ENCODE measurements around the gene CA14. TPM values are rescaled to one million over a fixed set of nuclear protein-coding genes. Genes with fewer than 3 reads are reported as not detected.
A peak's percentile ranks its signal among the peaks of the same experiment; 100 is the strongest.

The CA14 gene
- total and polyA plus RNA-seq, 2 experiments from 2014 or later = 41.3 to 47.4 TPM

DNA sequence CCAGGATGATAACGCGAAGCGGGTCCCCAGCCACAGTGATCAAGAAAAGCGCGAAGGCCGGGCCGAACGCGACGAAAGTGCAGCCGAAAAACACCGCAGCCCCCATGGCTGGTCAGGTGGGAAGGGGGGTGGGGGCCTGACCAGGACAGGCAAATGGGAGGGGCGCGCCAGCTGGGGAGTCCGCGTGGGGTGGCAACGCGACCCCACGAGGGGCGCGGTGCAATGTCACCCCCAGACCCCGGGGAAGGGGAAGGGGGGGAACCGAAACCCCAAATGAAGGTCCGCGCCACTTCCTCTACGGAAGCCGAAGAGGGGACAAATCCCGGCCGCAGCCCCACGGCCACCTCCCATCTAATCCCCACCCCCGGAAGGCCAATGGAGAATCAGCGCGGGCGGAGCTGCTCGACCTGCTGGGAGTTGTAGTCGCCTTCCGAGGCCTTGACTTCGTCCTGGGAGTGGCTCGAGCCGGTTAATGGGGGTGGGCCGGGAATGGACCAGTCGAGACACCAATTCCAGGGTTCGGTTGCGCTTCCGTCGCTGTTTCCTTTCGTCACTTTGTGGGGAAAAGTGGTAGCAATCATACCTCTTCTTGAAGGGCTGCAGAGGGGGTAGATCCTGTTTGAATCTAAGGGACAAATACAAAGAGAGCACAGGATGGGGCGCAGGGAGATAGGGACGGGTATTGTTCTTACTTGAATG, 11.3 kb downstream of the CA14 start, which contains the start of gene APH1A:
Gene APH1A (minus strand): TSS at position 312 of the 699 bp plus-strand sequence. CDS start 206 bp downstream, at position 106.
- peak within 1 kb of the TSS; percentile 90 for H3K27ac ChIP-seq (ENCODE audit: low read depth)
- H3K9me2 ChIP-seq (ENCODE audit: insufficient read depth) = no peaks in the 10 kb centered on the region
- peaks cover 35% of the 10 kb centered on the region for H3K27me3 Mint-ChIP-seq (ENCODE audit: insufficient read depth, low read depth, poor library complexity)
- H3K4me2 ChIP-seq = peak within 1 kb of the TSS; percentile 100
- peaks cover 43% of the 10 kb centered on the region for H3K36me3 Mint-ChIP-seq (ENCODE audit: low read depth)
- no peak within 1 kb of the TSS for H2AFZ ChIP-seq
- peaks cover 18% of the 10 kb centered on the region for H3K79me2 ChIP-seq (replicated peaks; ENCODE audit: insufficient read depth)
- peaks cover 41% of the 10 kb centered on the region for H3K4me1 Mint-ChIP-seq
- peak; percentile 99 for DNase-seq (ENCODE audit: low spot score)
- peaks cover 14% of the 10 kb centered on the region; the same call in 1 of the 2 replicates for H3K36me3 ChIP-seq (ENCODE audit: insufficient read depth)
- H3K4me3 ChIP-seq = peak within 1 kb of the TSS; percentile 87
- peak within 1 kb of the TSS; percentile 98 for H3K27ac Mint-ChIP-seq
- peak; percentile 94 for ATAC-seq
- no peaks in the 10 kb centered on the region for H4K20me1 ChIP-seq (replicated peaks; ENCODE audit: insufficient read depth)
- H3K4me1 ChIP-seq (ENCODE audit: insufficient read depth) = peaks cover 31% of the 10 kb centered on the region
- TF ChIP-seq POLR2AphosphoS5 (IDR thresholded peaks at IDR 0.05; ENCODE audit: low read depth) (peak; percentile 74), ZNF331 (CRISPR knock-in tag; IDR thresholded peaks at IDR 0.05; ENCODE audit: low read depth) (no peak), NANOG (IDR thresholded peaks at IDR 0.05; ENCODE audit: borderline replicate concordance) (no peak), JUNB (IDR thresholded peaks at IDR 0.05; ENCODE audit: unreplicated experiment) (no peak), EZH2phosphoT487 (IDR thresholded peaks at IDR 0.05; ENCODE audit: unreplicated experiment) (no peak), CREB1 (CRISPR knock-in tag; IDR thresholded peaks at IDR 0.05; ENCODE audit: low read depth) (peak; percentile 96), EZH2 (IDR thresholded peaks at IDR 0.05; ENCODE audit: low read depth, unreplicated experiment) (no peak), ZNF114 (CRISPR knock-in tag; IDR thresholded peaks at IDR 0.05) (no peak), STAT1 (IDR thresholded peaks at IDR 0.05; ENCODE audit: unreplicated experiment) (no peak)
- TF ChIP-seq, protein P1, sequence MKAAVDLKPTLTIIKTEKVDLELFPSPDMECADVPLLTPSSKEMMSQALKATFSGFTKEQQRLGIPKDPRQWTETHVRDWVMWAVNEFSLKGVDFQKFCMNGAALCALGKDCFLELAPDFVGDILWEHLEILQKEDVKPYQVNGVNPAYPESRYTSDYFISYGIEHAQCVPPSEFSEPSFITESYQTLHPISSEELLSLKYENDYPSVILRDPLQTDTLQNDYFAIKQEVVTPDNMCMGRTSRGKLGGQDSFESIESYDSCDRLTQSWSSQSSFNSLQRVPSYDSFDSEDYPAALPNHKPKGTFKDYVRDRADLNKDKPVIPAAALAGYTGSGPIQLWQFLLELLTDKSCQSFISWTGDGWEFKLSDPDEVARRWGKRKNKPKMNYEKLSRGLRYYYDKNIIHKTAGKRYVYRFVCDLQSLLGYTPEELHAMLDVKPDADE (IDR thresholded peaks at IDR 0.05) = peak; percentile 89
- TF ChIP-seq, protein P2, sequence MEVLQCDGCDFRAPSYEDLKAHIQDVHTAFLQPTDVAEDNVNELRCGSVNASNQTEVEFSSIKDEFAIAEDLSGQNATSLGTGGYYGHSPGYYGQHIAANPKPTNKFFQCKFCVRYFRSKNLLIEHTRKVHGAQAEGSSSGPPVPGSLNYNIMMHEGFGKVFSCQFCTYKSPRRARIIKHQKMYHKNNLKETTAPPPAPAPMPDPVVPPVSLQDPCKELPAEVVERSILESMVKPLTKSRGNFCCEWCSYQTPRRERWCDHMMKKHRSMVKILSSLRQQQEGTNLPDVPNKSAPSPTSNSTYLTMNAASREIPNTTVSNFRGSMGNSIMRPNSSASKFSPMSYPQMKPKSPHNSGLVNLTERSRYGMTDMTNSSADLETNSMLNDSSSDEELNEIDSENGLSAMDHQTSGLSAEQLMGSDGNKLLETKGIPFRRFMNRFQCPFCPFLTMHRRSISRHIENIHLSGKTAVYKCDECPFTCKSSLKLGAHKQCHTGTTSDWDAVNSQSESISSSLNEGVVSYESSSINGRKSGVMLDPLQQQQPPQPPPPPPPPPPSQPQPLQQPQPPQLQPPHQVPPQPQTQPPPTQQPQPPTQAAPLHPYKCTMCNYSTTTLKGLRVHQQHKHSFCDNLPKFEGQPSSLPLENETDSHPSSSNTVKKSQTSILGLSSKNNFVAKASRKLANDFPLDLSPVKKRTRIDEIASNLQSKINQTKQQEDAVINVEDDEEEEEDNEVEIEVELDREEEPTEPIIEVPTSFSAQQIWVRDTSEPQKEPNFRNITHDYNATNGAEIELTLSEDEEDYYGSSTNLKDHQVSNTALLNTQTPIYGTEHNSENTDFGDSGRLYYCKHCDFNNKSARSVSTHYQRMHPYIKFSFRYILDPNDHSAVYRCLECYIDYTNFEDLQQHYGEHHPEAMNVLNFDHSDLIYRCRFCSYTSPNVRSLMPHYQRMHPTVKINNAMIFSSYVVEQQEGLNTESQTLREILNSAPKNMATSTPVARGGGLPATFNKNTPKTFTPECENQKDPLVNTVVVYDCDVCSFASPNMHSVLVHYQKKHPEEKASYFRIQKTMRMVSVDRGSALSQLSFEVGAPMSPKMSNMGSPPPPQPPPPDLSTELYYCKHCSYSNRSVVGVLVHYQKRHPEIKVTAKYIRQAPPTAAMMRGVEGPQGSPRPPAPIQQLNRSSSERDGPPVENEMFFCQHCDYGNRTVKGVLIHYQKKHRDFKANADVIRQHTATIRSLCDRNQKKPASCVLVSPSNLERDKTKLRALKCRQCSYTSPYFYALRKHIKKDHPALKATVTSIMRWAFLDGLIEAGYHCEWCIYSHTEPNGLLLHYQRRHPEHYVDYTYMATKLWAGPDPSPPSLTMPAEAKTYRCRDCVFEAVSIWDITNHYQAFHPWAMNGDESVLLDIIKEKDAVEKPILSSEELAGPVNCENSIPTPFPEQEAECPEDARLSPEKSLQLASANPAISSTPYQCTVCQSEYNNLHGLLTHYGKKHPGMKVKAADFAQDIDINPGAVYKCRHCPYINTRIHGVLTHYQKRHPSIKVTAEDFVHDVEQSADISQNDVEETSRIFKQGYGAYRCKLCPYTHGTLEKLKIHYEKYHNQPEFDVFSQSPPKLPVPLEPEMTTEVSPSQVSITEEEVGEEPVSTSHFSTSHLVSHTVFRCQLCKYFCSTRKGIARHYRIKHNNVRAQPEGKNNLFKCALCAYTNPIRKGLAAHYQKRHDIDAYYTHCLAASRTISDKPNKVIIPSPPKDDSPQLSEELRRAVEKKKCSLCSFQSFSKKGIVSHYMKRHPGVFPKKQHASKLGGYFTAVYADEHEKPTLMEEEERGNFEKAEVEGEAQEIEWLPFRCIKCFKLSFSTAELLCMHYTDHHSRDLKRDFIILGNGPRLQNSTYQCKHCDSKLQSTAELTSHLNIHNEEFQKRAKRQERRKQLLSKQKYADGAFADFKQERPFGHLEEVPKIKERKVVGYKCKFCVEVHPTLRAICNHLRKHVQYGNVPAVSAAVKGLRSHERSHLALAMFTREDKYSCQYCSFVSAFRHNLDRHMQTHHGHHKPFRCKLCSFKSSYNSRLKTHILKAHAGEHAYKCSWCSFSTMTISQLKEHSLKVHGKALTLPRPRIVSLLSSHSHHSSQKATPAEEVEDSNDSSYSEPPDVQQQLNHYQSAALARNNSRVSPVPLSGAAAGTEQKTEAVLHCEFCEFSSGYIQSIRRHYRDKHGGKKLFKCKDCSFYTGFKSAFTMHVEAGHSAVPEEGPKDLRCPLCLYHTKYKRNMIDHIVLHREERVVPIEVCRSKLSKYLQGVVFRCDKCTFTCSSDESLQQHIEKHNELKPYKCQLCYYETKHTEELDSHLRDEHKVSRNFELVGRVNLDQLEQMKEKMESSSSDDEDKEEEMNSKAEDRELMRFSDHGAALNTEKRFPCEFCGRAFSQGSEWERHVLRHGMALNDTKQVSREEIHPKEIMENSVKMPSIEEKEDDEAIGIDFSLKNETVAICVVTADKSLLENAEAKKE (CRISPR knock-in tag; IDR thresholded peaks at IDR 0.05) = no peak
- TF ChIP-seq, protein P3, sequence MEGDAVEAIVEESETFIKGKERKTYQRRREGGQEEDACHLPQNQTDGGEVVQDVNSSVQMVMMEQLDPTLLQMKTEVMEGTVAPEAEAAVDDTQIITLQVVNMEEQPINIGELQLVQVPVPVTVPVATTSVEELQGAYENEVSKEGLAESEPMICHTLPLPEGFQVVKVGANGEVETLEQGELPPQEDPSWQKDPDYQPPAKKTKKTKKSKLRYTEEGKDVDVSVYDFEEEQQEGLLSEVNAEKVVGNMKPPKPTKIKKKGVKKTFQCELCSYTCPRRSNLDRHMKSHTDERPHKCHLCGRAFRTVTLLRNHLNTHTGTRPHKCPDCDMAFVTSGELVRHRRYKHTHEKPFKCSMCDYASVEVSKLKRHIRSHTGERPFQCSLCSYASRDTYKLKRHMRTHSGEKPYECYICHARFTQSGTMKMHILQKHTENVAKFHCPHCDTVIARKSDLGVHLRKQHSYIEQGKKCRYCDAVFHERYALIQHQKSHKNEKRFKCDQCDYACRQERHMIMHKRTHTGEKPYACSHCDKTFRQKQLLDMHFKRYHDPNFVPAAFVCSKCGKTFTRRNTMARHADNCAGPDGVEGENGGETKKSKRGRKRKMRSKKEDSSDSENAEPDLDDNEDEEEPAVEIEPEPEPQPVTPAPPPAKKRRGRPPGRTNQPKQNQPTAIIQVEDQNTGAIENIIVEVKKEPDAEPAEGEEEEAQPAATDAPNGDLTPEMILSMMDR (conservative IDR thresholded peaks at IDR 0.05; ENCODE audit: low read depth in 2 of 2) = no peak
- TF ChIP-seq, protein P4, sequence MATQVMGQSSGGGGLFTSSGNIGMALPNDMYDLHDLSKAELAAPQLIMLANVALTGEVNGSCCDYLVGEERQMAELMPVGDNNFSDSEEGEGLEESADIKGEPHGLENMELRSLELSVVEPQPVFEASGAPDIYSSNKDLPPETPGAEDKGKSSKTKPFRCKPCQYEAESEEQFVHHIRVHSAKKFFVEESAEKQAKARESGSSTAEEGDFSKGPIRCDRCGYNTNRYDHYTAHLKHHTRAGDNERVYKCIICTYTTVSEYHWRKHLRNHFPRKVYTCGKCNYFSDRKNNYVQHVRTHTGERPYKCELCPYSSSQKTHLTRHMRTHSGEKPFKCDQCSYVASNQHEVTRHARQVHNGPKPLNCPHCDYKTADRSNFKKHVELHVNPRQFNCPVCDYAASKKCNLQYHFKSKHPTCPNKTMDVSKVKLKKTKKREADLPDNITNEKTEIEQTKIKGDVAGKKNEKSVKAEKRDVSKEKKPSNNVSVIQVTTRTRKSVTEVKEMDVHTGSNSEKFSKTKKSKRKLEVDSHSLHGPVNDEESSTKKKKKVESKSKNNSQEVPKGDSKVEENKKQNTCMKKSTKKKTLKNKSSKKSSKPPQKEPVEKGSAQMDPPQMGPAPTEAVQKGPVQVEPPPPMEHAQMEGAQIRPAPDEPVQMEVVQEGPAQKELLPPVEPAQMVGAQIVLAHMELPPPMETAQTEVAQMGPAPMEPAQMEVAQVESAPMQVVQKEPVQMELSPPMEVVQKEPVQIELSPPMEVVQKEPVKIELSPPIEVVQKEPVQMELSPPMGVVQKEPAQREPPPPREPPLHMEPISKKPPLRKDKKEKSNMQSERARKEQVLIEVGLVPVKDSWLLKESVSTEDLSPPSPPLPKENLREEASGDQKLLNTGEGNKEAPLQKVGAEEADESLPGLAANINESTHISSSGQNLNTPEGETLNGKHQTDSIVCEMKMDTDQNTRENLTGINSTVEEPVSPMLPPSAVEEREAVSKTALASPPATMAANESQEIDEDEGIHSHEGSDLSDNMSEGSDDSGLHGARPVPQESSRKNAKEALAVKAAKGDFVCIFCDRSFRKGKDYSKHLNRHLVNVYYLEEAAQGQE (IDR thresholded peaks at IDR 0.05; ENCODE audit: unreplicated experiment) = no peak
- H3K4me3 Mint-ChIP-seq = peak within 1 kb of the TSS; percentile 99
- no peaks in the 10 kb centered on the region for H3K27me3 ChIP-seq (ENCODE audit: insufficient read depth)
- peaks cover 19% of the 10 kb centered on the region; the same call in 1 of the 2 replicates for H3F3A ChIP-seq (replicated peaks; ENCODE audit: low read depth)
- no peaks in the 10 kb centered on the region; the same call in 1 of the 3 replicates for H3K9me3 Mint-ChIP-seq
